NOMO-1 treated with dmso at 0.1 percent for 144 hours (cell line): ENCODE data around the gene ASPDH.
"Not testable (repeated sequence)": the region's sequence is repeated elsewhere in the genome, so short reads cannot be mapped to it uniquely, and the experiment has no call there.

Experiments
- DNase-seq: peaks from one replicate; lab custom pipeline; 2025; ENCODE audit not compliant: unreplicated experiment; lab: John Stamatoyannopoulos, UW

The ASPDH gene

DNA sequence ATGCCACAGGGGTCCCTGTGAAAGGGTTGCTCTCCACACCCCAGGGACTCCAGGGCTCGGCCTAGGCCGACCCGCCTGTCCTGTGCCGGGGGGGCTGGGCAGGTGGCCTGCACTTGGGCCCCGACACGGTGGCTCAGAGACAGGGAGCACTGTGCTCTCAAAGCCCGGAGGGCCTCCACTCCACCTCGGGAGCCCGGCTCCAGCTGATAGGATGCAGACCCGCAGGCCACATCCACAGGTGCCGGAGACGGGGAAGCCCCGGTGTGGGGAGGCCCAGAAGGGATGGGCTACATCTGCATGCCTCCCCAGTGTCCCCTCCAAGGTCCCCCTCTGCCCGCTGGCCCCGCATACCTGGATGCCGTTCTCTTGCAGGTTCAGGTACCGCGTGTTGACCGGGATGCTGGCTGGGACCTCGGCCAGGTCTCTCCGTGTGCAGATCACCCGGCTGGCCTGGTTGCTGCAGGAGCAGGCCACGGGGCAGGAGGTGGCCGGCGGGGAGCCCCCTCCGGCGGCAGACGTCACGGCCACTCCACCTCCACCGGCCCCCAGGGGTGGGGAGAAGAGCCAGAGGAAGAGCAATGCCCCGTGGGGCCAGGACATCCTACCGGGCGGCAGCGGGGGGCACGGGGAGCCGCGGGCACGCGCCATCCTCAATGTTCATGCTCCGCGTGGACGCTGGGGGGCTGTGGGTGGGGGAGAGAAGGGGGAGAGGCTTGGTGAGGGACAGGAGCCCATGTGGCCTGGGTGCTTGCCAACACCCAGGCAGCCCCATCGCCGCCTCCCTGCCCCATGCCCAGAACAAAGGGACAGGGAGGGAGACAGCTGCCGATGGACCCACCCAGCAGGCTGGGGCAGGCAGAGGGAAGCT lies 34.7 kb upstream of the ASPDH start:
- no peak for DNase-seq

DNA sequence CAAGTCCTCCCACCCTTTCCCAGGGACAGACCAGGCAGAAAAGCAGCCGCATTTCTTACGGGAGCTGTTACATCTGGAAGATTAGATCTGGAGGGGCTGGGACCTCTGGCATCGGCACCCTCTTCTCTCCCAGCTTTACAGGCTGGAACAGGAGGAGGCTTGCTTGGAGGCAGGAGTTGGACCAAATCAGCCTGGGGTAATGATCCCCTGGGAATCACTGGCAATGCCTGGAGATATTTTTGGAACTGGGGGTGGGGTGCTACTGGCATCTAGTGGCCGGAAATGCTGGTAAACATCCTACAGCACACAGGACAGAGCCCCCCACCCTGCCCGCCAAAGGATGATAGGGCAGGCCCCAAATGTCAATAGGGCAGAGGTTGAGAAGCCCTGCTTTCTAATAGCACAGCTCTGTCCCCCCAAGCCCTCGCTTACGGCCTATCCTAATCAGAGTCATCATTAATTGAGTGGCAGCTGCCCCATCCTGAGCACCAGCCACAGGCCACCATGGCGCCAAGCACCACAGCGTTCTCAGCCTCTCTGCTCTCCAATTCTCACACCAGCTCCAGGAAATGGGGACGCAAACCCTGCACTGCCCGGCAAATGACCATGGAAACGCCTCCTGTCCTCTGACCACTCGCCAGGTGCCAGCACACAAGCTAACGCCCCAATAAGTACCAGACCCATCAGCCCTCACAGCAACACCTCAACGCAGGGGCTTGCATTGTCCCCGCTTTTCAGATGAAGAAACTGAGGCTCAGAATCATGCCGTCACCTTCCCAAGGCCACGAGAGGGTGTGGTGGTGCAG lies 33.9 kb upstream of the ASPDH start:
- DNase-seq, result no peak

DNA sequence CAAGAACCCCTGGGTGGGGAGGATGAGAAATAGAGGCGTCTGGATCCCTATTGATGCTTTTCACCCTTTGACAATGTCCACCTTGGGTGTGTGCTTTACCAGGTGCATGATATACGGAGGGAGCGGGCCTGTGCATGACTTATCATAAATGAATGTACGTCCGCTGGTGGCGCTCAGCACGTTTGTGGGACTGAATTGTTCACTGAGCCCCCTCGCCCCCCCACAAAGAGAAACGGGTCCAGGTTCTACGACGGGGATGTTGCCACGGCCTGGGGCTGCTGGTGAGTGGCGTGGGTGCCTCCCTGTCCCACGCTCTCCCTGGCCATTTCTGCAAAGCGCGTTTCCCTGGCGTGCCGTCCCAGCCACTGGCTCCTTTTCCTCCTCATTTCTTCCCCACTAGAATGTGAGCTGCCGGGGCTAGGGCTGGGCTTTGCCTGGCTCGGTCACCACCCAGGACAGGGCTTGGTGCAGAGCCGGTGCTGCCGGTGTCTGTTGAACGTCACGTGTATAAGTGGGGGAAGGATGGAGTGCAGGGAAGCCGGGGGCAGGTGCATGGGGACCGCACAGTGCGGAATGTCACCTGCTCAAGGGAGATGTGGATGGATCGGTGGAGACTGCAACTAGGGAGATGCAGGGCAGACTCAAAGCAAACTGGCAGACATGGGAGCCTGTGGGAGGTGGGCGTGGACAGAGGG lies 33.0 kb upstream of the ASPDH start:
- DNase-seq, result no peak

DNA sequence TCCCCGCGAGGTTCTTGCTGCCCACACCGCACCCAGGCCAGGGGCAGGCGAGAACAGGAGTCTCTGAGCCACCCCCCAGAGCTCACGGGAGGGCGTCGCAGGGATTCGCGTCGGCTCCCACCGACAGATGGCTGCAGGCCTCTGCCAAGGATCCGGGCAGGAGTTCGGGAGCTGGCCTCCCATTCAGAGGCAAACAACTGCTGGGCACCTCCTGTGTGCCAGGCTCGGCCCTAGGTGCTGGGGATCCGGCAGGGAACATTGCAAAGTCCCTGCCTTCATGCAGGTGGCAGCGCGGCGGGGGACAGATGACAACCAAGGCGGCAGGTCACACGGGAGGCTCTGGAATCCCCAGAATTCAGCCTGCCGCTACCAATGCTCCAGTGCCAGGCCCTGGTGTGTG lies 29.2 kb upstream of the ASPDH start:
- no peak for DNase-seq

DNA sequence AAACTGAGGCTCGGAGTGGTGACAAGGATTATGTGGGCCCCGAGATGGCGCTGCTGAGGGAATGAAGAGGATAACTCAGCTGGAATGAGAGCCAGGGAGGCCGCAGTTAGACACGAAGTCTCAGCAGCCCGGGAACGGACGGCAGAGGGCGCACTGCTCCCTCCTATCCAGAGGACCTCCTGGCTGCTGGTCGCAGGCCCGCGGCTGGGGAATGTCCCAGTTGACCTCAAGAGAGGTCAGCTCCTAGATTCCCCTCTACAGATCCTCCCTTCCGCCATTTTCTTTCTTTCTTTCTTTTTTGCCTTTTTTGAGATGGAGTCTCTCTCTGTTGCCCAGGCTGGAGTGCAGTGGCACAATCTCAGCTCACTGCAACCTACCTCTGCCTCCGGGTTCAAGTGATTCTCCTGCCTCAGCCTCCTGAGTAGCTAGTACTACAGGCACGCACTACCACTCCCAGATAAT lies 24.1 kb upstream of the ASPDH start:
- DNase-seq, result peak; percentile 22

DNA sequence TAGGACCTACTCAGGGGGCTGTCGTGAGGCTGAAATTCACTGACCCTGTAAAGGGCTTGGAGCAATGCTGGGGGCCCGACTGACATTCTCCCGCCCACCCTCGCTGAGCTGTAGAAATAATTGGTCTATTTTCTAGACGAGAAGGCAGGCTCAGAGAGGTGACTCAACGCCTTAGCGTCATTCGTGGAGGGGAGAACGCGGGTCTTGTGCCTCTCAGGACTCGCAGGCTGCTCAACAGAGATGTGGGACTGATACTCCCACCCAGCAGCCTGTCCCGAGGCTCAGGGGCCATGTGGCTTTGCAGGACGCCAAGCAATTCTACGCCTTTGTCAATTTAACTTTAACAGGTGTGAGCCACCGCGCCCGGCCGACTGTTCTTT lies 23.6 kb upstream of the ASPDH start:
- no peak for DNase-seq

DNA sequence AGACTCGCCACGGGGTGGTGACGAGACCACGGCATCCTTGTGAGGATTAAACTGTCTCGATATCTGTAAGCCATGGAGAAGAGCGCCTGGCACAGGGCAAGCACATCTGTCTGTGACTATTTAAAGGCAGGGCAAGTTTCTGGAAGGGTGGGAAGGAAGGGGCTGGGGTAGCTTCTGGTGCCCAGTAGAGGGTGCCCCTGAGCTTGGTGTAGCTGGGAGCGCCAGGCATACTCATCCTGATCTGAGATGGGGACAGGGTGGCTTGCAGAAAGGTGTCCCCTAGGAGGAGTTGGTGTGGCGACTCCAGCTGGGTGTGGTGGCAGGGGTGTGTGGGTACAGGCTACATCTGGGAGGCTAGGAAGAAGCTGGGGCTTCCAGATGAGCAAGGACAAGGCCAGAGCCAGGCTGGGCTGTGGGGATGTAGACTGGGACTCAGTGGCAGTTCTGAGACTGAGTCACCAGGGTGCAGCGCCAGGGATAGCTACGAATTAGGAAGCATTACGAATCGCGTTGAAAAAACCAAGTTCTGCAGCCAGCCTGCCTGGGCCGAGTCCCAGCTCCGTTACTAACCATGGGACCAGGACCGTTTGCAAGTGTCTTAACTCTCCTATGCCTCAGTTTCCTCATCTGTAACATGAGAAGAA lies 23.1 kb upstream of the ASPDH start:
- DNase-seq, result no peak

DNA sequence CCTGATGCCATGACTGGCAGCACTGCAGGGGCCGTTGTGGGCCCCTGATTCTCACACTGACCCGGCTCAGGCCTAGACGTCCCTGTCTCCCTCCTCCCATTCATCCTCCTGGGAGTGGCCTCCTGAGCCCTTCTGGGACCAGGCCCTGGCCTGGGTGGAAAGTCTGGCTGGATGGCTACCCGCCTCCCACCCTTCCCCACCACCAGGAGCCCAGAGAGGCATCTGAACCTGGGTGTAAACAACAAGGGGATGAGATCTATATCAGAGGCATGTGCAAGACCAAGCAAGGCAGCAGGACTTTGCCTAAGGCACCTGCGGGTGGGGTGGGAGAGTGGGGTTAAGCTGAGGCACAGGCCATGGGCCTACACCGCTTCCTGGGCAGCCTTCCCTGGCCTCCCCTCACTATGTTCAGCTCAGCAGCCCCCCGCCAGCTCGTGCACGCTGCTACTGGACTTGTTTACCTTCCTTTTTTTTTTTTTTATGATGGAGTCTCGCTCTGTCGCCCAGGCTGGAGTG lies 22.0 kb upstream of the ASPDH start:
- no peak for DNase-seq

DNA sequence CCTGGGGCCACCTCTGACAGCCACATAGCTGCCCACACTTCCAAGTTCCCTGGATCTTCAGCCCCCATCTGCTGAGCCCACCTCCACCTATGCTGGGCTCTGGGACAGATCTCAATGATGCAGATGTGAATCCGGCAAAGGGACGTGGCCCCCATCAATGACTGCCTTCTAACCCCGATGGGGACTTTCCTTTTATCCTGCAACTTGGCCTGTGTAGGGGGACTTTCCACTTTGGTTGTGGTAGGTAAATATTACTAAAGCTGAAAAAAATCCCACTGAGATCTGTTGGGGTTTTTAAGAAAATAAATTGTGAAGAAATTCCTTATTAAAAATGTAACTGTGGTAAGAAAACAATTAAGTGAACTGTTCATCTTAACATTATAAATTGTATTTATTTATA lies 20.8 kb upstream of the ASPDH start:
- no peak for DNase-seq

DNA sequence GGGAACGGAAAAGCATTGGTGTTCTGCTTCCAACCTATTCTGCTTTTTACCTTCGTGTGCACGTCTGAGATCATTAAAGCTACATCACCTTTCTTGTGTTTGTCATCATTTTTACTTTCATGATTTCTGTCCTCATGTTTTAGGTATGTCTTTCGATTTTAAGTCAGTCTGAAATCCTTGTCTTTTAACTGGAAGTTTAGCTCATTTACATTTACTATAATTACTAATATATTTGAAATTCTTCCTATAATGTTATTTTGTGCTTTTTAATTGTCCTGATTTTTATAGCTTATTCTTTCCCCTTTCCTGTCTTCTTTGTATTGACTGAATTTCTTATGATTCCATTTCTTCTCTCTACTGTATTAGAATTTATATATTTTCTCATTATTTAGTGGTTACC lies 19.2 kb upstream of the ASPDH start:
- no peak for DNase-seq

DNA sequence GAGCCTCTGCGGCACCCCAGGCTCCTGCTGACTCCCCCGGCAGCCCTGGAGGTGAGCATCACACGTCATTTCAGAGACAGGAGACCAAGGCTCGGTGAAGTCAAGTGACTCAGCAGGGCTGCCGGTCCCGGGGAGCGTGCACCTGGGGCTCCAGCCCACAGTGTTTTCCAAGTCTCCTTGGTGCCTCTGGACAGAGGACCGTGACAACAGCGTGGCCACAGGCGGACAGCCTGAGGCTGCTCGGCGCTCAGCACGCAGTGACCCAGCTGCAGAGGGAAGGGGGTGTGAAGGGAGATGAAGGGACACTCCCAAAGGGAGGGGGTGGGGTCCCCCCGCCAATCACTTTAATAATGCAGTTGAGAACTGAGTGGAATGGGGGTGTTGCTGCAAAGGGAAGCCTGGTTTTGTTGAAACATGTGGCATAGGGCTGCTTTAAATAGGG lies 17.5 kb upstream of the ASPDH start:
- DNase-seq, result no peak

DNA sequence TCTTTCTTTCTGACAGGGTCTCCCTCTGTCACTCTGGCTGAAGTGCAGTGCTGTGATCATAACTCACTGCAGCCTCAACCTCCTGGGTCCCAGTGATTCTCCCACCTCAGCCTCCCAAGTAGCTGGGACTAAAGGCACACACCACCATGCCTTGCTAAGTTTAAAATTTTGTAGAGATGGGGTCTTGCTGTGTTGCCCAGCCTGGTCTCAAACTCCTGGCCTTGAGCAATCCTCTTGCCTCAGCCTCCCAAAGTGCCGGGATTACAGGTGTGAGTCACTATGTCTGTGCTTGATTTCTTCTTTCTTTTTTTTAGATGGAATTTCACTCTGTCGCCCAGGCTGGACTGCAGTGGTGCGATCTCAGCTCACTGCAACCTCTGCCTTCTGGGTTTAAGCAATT lies 14.3 kb upstream of the ASPDH start:
- not testable (repeated sequence) for DNase-seq

DNA sequence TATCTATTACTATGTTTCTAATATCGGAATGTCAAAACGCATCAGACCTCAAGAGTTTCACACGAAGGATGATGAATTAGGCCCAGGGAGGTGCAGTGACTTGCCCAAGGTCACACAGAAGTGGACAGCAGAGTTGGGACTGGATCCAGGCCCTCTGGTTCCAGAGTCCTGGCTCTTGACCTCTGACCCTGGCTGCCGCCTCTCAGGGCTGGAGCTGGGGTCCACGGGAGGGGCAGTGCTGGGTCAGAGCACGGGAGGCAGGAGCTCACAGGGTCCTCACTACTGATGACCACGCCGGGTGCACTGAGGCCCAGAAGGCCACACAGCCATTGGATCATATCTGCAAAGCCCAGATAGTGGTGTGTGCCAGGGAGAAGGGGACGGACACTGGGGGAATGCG lies 9.2 kb upstream of the ASPDH start:
- DNase-seq, result no peak

DNA sequence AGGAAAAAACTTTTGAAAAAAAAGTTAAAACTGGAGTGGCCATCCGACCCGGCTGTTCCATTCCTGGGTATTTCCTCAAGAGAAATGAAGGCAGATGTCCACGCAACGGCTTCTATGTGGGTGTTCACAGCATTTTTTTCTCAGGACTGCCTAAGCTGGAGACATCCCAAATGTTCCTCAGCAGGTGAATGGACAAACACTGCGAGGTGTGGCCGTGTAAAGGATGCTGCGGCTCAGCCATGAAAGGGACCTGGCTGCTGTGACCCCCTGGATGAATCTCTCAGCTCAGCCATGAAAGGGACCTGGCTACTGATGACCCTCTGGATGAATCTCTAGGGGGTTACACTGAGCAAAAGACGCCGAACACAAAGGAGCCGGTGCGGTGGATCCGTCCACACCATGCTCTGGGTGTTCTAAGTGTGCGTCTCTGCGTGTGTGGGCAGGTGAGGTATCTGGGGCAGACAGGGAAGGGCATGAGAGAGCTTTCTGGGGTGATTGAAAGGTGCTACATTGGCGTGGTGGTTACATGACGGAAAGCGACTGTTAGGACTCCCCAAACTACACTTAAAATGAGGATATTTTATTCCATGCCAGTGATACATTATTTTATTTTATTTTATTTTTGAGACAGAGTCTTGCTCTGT lies 7.2 kb upstream of the ASPDH start:
- no peak for DNase-seq

DNA sequence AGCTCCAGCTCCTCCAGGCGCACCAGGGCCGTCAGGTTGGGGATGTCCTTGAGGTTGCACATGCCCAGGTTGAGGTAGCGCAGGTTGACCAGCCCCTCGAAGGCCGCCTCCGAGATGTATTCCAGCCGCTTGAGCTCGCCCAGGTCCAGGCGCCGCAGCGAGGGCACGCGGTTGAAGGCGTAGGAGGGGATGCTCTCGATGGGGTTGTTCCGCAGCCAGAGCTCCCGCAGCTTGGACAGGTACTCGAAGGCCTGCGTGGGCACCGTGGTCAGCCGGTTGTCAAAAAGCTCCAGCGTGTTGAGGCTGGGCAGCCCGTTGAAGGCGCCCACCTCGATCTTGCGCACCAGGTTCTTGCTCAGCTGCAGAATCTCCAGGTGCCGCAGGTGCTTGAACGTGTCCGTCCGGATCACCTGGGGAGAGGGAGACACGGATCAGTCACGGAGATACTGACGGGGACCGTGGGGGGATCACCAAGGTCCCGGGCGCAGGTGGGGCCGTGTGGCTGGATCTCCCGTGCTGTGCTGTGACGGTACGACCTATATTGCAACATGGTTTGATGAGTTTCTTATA lies 5.4 kb upstream of the ASPDH start:
- no peak for DNase-seq

DNA sequence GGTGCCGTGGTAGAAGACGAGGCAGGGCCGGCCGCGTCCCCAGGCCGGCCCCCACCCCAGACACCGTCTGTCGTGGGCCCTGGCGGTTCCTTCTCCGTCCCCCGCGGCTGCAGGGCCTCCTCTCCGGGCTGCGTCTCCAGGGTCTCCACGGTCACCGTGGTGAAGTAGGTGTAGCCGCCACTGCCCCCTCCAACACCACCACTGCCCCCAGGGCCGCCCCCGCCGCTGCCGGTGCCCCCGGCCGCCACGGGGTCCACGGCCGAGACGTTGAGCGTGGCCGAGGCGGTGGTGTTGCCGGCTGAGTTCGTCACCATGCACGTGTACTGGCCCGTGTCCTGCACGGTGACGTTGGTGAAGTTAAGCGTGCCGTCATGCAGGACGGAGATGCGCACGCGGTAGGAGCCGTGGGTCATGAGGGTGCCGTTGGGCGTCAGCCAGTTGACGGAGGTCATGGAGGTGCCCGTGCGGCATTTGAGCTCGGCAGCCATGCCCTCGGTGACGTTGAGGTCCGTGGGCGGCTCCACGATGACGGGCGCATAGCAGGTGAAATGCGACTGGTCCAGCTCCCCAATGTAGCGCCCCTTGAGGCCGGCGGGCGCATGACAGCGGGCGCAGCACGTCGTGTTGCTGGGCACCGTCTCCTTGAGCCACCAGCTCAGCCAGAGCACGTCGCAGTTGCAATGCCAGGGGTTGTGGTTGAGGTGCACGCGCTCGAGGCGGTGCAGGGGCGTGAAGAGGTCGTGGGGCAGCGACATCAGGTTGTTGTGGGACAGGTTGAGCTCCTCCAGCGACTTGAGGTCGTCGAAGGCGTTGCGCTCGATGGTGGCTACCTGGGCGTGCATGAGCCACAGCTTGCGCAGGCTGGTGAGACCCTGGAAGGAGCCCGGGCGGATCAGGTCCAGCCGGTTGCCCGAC lies 4.6 kb upstream of the ASPDH start:
- no peak for DNase-seq

DNA sequence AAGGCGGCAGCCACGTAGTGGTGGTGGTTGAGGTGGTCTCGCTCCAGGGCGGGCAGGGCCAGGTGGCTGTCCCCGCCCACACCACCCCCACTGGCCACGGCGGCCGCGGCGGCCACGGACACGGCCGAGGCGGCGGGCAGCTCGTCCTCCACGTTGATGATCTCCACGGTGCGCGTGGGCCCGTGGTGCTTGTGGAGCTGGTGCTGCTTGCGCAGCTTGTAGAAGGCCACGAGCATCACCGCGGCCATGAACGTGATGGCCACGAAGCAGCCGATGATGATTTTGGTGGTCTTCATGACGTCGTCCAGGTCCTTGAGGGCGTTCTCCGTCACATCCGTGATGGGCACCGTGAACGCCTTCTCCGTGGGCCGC lies 4.0 kb upstream of the ASPDH start:
- no peak for DNase-seq

DNA sequence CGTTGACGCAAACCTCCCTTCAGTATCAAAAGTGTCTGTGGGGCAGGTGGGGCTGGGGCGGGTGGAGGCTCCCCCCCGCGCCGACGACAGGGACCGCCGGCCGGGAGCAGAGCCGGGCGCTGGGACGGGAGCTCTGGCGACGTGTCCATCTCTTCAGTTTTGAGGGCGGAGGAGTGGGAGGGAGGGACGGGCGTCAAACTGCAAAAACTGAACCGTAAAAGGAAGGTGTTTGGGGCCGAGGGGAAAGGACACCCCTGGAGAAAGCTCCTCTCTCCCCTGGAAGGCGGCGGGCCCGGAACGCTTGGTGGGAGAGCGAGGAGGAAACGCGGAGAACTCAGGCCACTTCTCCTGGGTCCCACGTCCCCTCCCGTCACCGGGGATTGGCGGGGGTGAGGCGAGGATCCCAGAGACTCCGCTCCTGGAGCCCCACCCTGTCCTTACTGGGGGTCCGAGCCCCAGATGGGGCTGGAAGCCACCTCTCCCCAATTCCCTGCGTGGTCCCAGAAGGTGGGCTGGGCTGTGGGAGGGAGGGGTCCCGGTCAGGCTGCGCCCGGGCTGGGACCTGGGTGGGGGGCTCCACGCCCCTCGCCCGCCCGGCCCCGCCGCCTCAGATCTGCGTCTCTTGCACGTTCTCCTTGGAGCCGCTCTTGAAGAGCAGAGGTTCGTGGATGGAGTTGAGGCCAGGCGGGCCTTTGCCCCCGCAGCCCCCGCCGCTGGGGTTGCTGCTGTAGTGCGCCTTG lies 3.4 kb upstream of the ASPDH start:
- DNase-seq, result no peak
